Activated CD8-positive, alpha-beta T cell treated with anti-CD3 and anti-CD28 coated beads for 36 hours (primary cell): ENCODE data around the gene THEMIS2. TPM values are rescaled to one million over a fixed set of nuclear protein-coding genes. Genes with fewer than 3 reads are reported as not detected.

ENCODE experiments used
- ATAC-seq: fragments of 200-7000 bp; cut with Tn5 transposase; one replicate; pipeline ENCODE4 v1.10.0; 2021; ENCODE audit warnings: mild to moderate bottlenecking, moderate library complexity
- CTCF ChIA-PET: fragments of 350-600 bp; sonication (Branson Sonifier 250); formaldehyde crosslinking; loops from one replicate; lab custom pipeline; 2021; ENCODE audit warnings: antibody characterized with exemption; lab: Charles Lee
- POLR2A ChIA-PET: fragments of 350-600 bp; sonication (Branson Sonifier 250); formaldehyde crosslinking; loops from one replicate; lab custom pipeline; 2021; ENCODE audit warnings: antibody characterized with exemption; lab: Charles Lee
- DNase-seq: peaks from one replicate; pipeline ENCODE4 v3.0.0-alpha.2; 2020
- H3K27ac Mint-ChIP-seq: one replicate; pipeline ENCODE4 v1.8.0; 2021; ENCODE audit warnings: mild to moderate bottlenecking, mixed read lengths
- H3K27me3 Mint-ChIP-seq: one replicate; pipeline ENCODE4 v1.8.0; 2021; ENCODE audit warnings: mixed read lengths
- H3K36me3 Mint-ChIP-seq: one replicate; pipeline ENCODE4 v1.8.0; 2021; ENCODE audit warnings: low read depth, mixed read lengths
- H3K4me1 Mint-ChIP-seq: one replicate; pipeline ENCODE4 v1.8.0; 2021; ENCODE audit warnings: low read depth, mixed read lengths
- H3K4me3 Mint-ChIP-seq: one replicate; pipeline ENCODE4 v1.8.0; 2021; ENCODE audit warnings: mild to moderate bottlenecking, moderate library complexity, mixed read lengths
- H3K9me3 Mint-ChIP-seq: one replicate; pipeline ENCODE4 v1.8.0; 2021; ENCODE audit warnings: mixed read lengths
- CTCF ChIP-seq: fragments of 200-600 bp; IDR thresholded peaks from one replicate; pipeline ENCODE4 v1.8.0; 2022; ENCODE audit warnings: antibody characterized with exemption, mild to moderate bottlenecking
- intact Hi-C: fragments of 100-400 bp; cut with micrococcal nuclease; formaldehyde crosslinking; loops from one replicate; pipeline ENCODE4 v1.10.0; 2022
- total RNA-seq, 2 experiments: library from RNA; stranded (reverse); gene quantifications; one replicate each; pipeline ENCODE4 v1.2.3, GENCODE V29; 2021

Gene THEMIS2
- total RNA-seq, 2 experiments from 2014 or later, result 13.8 to 16.0 TPM

- POLR2A ChIA-PET, result interaction anchor here (1.2 kb wide), 1 partner anchor 29 kb away, joined by 3 read pairs; no protein-coding TSS in a partner anchor
- no peak for ATAC-seq
These were observed 9.4 kb upstream of the THEMIS2 start for GRCh38 chr1:27862671-27863537.

GRCh38 chr1:27863538-27863915 lies 8.8 kb upstream of the THEMIS2 start:
- no peaks in the 10 kb centered on the region for H3K9me3 Mint-ChIP-seq
- H3K4me3 Mint-ChIP-seq, result no peak overlapping the region
- POLR2A ChIA-PET, result interaction anchor here (1.2 kb wide), 1 partner anchor 28 kb away, joined by 3 read pairs; no protein-coding TSS in a partner anchor
- intact Hi-C loops, result no loop called here
- no peak for TF ChIP-seq CTCF
- H3K27me3 Mint-ChIP-seq, result no peaks in the 10 kb centered on the region
- ATAC-seq (no peak), DNase-seq (no peak)
- peaks cover 24% of the 10 kb centered on the region for H3K4me1 Mint-ChIP-seq
- CTCF ChIA-PET, result interaction anchor here (1.0 kb wide), 1 partner anchor 65 kb away, joined by 3 read pairs; no protein-coding TSS in a partner anchor
- no peak overlapping the region for H3K27ac Mint-ChIP-seq
- H3K36me3 Mint-ChIP-seq, result no peaks in the 10 kb centered on the region

More at GRCh38 chr1:27862671-27863537, 9.4 kb upstream of the THEMIS2 start:
- Mint-ChIP-seq H3K9me3 (no peaks in the 10 kb centered on the region), H3K27ac (peak overlapping the region; percentile 2), H3K4me3 (no peak overlapping the region), H3K27me3 (no peaks in the 10 kb centered on the region), H3K4me1 (peaks cover 23% of the 10 kb centered on the region), H3K36me3 (no peaks in the 10 kb centered on the region)
- TF ChIP-seq CTCF, result no peak
- DNase-seq, result no peak
- CTCF ChIA-PET, result no interaction called here
- intact Hi-C loops, result no loop called here

GRCh38 chr1:27864264-27864895 lies 8.0 kb upstream of the THEMIS2 start:
- ChIA-PET POLR2A (no interaction called here), CTCF (interaction anchor here (1.0 kb wide), 1 partner anchor 64 kb away, joined by 3 read pairs; no protein-coding TSS in a partner anchor)
- Mint-ChIP-seq H3K27me3 (no peaks in the 10 kb centered on the region), H3K27ac (peak overlapping the region; percentile 94), H3K9me3 (no peaks in the 10 kb centered on the region), H3K4me1 (peaks cover 33% of the 10 kb centered on the region), H3K36me3 (no peaks in the 10 kb centered on the region), H3K4me3 (no peak overlapping the region)
- DNase-seq, result peak; percentile 40
- no peak for TF ChIP-seq CTCF
- peak; percentile 47 for ATAC-seq
- intact Hi-C loops, result no loop called here

- no peak overlapping the region for H3K4me3 Mint-ChIP-seq
- H3K27me3 Mint-ChIP-seq, result no peaks in the 10 kb centered on the region
- DNase-seq (no peak), ATAC-seq (no peak)
- H3K9me3 Mint-ChIP-seq, result no peaks in the 10 kb centered on the region
- no peak overlapping the region for H3K27ac Mint-ChIP-seq
- intact Hi-C loops, result no loop called here
- no peaks in the 10 kb centered on the region for H3K36me3 Mint-ChIP-seq
- TF ChIP-seq CTCF, result no peak
- ChIA-PET POLR2A (no interaction called here), CTCF (no interaction called here)
- H3K4me1 Mint-ChIP-seq, result peaks cover 38% of the 10 kb centered on the region
These were observed 6.5 kb upstream of the THEMIS2 start for GRCh38 chr1:27865821-27866220.

- no peaks in the 10 kb centered on the region for H3K9me3 Mint-ChIP-seq
- H3K27ac Mint-ChIP-seq, result peak overlapping the region; percentile 95
- H3K4me3 Mint-ChIP-seq, result peak overlapping the region; percentile 69
- peaks cover 38% of the 10 kb centered on the region for H3K4me1 Mint-ChIP-seq
- POLR2A ChIA-PET, result no interaction called here
- DNase-seq (no peak), ATAC-seq (no peak)
- CTCF ChIA-PET, result interaction anchor here (1.0 kb wide), 1 partner anchor 11 kb away, joined by 3 read pairs; no protein-coding TSS in a partner anchor
- intact Hi-C loops, result no loop called here
- no peaks in the 10 kb centered on the region for H3K27me3 Mint-ChIP-seq
- no peaks in the 10 kb centered on the region for H3K36me3 Mint-ChIP-seq
- no peak for TF ChIP-seq CTCF
These were observed 3.8 kb upstream of the THEMIS2 start for GRCh38 chr1:27868556-27868931.
